ENCODE measurements around the gene SVIL. TPM values are rescaled to one million over a fixed set of nuclear protein-coding genes. Genes with fewer than 3 reads are reported as not detected.
A peak's percentile ranks its signal among the peaks of the same experiment; 100 is the strongest.
"Not testable (repeated sequence)": the region's sequence is repeated elsewhere in the genome, so short reads cannot be mapped to it uniquely, and the experiment has no call there.

The SVIL gene
- total RNA-seq, 1 donor from 2014 or later = 25.1 TPM

GRCh38 chr10:29508554-29509244 lies 126.1 kb downstream of the SVIL start:
- no peak overlapping the region for H3K4me2 ChIP-seq
- no peak overlapping the region for H3K9ac ChIP-seq
- no peak for DNase-seq (ENCODE audit: low spot score)
- no peaks in the 10 kb centered on the region for H3K79me2 ChIP-seq (ENCODE audit: low read depth)
- no peaks in the 10 kb centered on the region for H3F3A ChIP-seq (ENCODE audit: low read depth)
- no peaks in the 10 kb centered on the region for H3K9me3 ChIP-seq (ENCODE audit: low read depth)
- no peak overlapping the region for H3K27ac ChIP-seq
- H3K27me3 ChIP-seq = no peaks in the 10 kb centered on the region
- TF ChIP-seq, protein P1, sequence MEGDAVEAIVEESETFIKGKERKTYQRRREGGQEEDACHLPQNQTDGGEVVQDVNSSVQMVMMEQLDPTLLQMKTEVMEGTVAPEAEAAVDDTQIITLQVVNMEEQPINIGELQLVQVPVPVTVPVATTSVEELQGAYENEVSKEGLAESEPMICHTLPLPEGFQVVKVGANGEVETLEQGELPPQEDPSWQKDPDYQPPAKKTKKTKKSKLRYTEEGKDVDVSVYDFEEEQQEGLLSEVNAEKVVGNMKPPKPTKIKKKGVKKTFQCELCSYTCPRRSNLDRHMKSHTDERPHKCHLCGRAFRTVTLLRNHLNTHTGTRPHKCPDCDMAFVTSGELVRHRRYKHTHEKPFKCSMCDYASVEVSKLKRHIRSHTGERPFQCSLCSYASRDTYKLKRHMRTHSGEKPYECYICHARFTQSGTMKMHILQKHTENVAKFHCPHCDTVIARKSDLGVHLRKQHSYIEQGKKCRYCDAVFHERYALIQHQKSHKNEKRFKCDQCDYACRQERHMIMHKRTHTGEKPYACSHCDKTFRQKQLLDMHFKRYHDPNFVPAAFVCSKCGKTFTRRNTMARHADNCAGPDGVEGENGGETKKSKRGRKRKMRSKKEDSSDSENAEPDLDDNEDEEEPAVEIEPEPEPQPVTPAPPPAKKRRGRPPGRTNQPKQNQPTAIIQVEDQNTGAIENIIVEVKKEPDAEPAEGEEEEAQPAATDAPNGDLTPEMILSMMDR (IDR thresholded peaks at IDR 0.05) = no peak
- TF ChIP-seq EZH2 (IDR thresholded peaks at IDR 0.05) (no peak), EZH2phosphoT487 (IDR thresholded peaks at IDR 0.05) (no peak)
- Mint-ChIP-seq H3K27ac (no peak overlapping the region), H3K4me1 (peaks cover 13% of the 10 kb centered on the region), H3K27me3 (ENCODE audit: insufficient read depth, low read depth) (peaks cover 7% of the 10 kb centered on the region), H3K4me3 (no peak overlapping the region), H3K36me3 (peaks cover 8% of the 10 kb centered on the region), H3K9me3 (no peaks in the 10 kb centered on the region)
- peaks cover 7% of the 10 kb centered on the region for H3K4me1 ChIP-seq
- H3K36me3 ChIP-seq = no peaks in the 10 kb centered on the region
- no peak overlapping the region for H3K4me3 ChIP-seq
- peaks cover 5% of the 10 kb centered on the region for H4K20me1 ChIP-seq (ENCODE audit: low read depth)
- no peak overlapping the region for H2AFZ ChIP-seq (replicated peaks)

DNA sequence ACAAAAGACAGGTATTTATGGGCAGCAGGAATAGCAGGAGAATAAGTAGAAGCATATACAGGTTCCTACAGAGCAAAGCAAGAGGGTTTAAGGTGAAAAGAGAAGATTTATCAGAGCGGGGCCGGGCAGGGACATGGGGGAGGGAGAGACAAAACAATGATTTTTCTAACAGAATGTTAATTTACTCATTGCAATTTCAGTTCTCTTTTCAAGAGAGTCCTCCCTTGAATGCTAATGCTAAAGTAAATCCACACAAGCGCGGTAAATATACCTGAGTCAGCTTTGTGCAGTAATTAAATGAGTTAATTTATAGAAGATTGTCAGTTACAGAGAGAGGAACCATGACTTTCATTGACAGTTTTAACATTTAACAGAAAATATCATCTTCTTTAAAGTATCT lies 127.0 kb downstream of the SVIL start:
- not testable (repeated sequence) for H3K27me3 Mint-ChIP-seq (ENCODE audit: insufficient read depth, low read depth); H3F3A ChIP-seq (ENCODE audit: low read depth); DNase-seq (ENCODE audit: low spot score); H3K4me3 ChIP-seq; H3K9me3 ChIP-seq (ENCODE audit: low read depth); H3K79me2 ChIP-seq (ENCODE audit: low read depth); H2AFZ ChIP-seq (replicated peaks); H3K9ac ChIP-seq; H3K27ac Mint-ChIP-seq; H3K36me3 ChIP-seq; H3K4me2 ChIP-seq; H3K27ac ChIP-seq; H3K4me3 Mint-ChIP-seq; H4K20me1 ChIP-seq (ENCODE audit: low read depth); H3K27me3 ChIP-seq; H3K36me3 Mint-ChIP-seq; H3K9me3 Mint-ChIP-seq; H3K4me1 ChIP-seq
- H3K4me1 Mint-ChIP-seq = peaks cover 10% of the 10 kb centered on the region

- H3K36me3 Mint-ChIP-seq; H3K36me3 ChIP-seq; H4K20me1 ChIP-seq (ENCODE audit: low read depth); H3K9me3 ChIP-seq (ENCODE audit: low read depth); H3K27me3 Mint-ChIP-seq (ENCODE audit: insufficient read depth, low read depth); H3K9me3 Mint-ChIP-seq; H2AFZ ChIP-seq (replicated peaks); H3K9ac ChIP-seq; H3K27ac ChIP-seq; H3K27ac Mint-ChIP-seq; H3K27me3 ChIP-seq; H3K4me1 ChIP-seq; H3K79me2 ChIP-seq (ENCODE audit: low read depth); H3F3A ChIP-seq (ENCODE audit: low read depth); H3K4me2 ChIP-seq; H3K4me3 ChIP-seq: not testable (repeated sequence)
- DNase-seq (ENCODE audit: low spot score) = peak; percentile 77
- H3K4me1 Mint-ChIP-seq = peaks cover 10% of the 10 kb centered on the region
- H3K4me3 Mint-ChIP-seq = peak overlapping the region; percentile 50
Observed at GRCh38 chr10:29506324-29506921, 128.3 kb downstream of the SVIL start.

DNA sequence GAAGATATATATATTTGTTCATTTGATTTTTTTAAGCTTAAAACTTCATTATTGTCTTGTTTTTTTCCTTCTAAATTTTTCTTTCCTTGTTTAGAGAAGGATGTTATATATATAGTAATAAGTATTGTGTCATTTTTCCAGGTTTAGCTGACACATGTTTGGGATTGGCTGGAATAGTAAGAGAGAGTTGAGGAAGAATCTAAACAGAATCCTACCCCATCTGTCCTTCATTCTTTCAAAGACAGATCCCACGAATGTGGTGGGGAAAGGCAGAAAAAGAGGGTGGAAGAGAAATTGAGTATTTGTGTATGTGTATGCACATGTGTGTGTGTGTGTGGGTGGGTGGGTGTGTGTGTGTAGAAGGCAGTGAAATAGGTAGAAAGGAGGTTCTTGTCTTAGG lies 132.4 kb downstream of the SVIL start:
- Histone ChIP-seq H3K9ac (no peak overlapping the region), H3K27ac (no peak overlapping the region), H3K4me2 (no peak overlapping the region), H3F3A (ENCODE audit: low read depth) (no peaks in the 10 kb centered on the region), H3K9me3 (ENCODE audit: low read depth) (no peaks in the 10 kb centered on the region), H3K36me3 (no peaks in the 10 kb centered on the region), H3K79me2 (ENCODE audit: low read depth) (no peaks in the 10 kb centered on the region), H3K27me3 (no peaks in the 10 kb centered on the region), H3K4me3 (no peak overlapping the region), H2AFZ (replicated peaks) (no peak overlapping the region), H4K20me1 (ENCODE audit: low read depth) (no peaks in the 10 kb centered on the region), H3K4me1 (peaks cover 7% of the 10 kb centered on the region)
- no peak overlapping the region for H3K27ac Mint-ChIP-seq
- no peak for DNase-seq (ENCODE audit: low spot score)
- TF ChIP-seq EZH2phosphoT487 (IDR thresholded peaks at IDR 0.05) = no peak
- TF ChIP-seq EZH2 (IDR thresholded peaks at IDR 0.05) = no peak
- TF ChIP-seq, protein P1 (IDR thresholded peaks at IDR 0.05) = no peak
- H3K4me3 Mint-ChIP-seq = no peak overlapping the region
- H3K9me3 Mint-ChIP-seq = no peaks in the 10 kb centered on the region
- peaks cover 5% of the 10 kb centered on the region for H3K27me3 Mint-ChIP-seq (ENCODE audit: insufficient read depth, low read depth)
- H3K36me3 Mint-ChIP-seq = peaks cover 11% of the 10 kb centered on the region
- H3K4me1 Mint-ChIP-seq = peaks cover 4% of the 10 kb centered on the region
